Stimulated activated CD8-positive, alpha-beta memory T cell treated with anti-CD3 and anti-CD28 coated beads, Interleukin-7, amount 100 ng/mL, for 4 hours (primary cell): Measurements from ENCODE around the gene FAM3A.

Experiments
- DNase-seq, 2 donors: peaks; one replicate each; pipeline ENCODE4 v3.0.0-alpha.2; 2020; ENCODE audit warnings: low read depth in 2 of 2

Gene FAM3A

DNA sequence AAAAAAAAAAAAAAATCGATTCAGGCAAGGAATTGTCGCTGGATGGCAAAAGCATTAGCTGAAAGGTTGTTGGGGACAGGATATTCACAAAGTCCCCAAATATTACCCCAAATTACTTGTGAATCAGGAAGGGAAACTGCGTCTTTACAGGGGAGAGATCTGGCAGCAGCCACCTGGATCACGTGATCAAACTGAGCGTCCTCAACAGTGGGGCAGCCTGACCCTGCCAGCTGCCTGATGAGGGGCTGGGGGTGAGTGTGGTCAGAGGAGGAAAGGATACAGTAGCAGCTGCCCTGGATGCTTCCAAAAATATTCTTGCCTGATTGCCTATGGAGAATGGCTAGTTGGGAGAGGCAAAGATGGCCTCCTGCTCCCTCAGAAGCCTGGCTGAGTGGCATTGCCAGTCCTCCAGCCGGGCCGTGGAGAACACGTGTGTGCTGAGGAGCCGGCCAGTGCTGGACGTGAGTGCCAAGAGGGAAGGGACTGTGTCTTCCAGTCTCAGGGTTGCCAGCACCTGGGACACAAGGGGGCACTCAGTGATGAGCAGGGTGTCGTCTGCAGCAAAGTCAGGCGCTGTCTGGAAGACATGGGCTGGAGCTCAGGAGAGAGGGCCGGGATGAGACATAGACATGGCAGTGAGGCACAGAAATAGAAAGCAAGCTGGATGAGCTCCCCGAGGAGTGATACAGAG lies 34.0 kb downstream of the FAM3A start:
- no peak for DNase-seq

GRCh38 chrX:154481195-154481594 lies 34.8 kb downstream of the FAM3A start:
- no peak for DNase-seq

- peak; percentile 82 to 87 for DNase-seq
Observed at GRCh38 chrX:154478728-154479622, 37.1 kb downstream of the FAM3A start, which contains the start of gene LAGE3. LAGE3 (minus strand) TSS chrX:154479281; CDS start chrX:154478915, 366 bp downstream.

- no peak for DNase-seq
Observed at GRCh38 chrX:154477891-154478477, 38.0 kb downstream of the FAM3A start.

DNA sequence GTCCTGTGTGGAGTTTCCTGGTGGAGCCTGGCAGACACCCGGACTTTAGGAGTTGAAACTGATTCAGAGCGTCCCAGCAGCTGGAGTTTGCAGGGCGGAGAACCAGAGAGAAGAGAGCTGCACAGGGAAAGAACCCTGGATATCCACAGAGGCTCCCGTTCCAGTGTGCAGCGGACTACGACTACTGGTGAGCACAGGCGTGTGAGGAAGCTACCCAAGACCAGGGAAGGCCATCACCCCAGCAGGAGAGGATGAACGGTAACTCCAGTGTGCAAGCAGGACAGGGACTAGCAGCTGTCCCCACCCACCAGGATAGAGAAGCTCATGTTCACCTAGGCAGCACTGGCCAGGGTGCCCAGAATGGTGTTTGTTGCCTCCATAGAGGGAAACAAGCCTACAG lies 39.2 kb downstream of the FAM3A start:
- no peak for DNase-seq

- no peak for DNase-seq
Observed at GRCh38 chrX:154473683-154474082, 42.3 kb downstream of the FAM3A start.

DNA sequence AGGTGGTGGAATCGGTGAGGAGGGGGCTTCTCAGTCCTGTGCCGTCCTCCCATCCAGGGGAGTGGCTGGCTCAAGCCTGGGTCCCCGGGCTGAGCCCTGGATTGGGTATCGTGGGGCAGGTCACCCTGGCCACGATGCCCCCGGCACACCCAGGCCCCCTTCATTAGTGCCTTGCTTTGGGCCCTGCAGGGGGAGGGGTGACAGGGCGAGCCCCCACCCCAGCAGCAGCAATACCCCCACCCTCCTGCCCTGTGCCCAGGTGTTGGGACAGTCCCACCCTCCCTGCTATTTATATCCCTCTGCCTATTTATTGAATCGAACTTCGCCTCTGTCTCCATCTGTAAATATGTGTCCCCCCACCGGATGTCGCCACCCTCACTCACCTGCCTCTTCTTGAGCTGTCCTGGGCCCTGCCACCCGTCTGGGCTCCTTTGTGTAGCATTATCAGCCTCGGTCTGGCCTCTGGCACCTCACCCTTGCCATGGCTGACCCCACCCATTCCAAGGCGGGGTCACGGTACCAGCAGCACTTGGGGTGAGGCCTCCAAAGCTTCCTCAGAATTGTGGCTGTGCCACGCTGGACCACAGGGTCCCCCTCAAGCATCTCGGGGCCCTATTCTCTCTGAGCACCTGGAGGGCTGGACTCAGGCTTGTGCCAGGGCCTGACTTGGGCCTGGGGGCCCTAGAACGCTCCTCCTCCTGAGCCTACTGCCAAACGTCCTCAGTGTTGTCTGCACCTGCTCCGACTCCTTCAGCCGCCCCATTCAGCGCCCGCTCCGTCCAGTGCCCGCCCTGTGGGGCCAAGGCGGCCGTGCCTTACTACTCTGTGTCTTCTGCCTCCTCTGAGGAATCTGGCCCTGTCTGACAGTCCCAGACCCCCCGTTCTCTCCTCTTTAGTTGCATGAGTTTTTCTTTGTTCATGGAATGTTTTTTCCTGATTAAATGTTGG lies 43.1 kb downstream of the FAM3A start:
- no peak for DNase-seq

DNA sequence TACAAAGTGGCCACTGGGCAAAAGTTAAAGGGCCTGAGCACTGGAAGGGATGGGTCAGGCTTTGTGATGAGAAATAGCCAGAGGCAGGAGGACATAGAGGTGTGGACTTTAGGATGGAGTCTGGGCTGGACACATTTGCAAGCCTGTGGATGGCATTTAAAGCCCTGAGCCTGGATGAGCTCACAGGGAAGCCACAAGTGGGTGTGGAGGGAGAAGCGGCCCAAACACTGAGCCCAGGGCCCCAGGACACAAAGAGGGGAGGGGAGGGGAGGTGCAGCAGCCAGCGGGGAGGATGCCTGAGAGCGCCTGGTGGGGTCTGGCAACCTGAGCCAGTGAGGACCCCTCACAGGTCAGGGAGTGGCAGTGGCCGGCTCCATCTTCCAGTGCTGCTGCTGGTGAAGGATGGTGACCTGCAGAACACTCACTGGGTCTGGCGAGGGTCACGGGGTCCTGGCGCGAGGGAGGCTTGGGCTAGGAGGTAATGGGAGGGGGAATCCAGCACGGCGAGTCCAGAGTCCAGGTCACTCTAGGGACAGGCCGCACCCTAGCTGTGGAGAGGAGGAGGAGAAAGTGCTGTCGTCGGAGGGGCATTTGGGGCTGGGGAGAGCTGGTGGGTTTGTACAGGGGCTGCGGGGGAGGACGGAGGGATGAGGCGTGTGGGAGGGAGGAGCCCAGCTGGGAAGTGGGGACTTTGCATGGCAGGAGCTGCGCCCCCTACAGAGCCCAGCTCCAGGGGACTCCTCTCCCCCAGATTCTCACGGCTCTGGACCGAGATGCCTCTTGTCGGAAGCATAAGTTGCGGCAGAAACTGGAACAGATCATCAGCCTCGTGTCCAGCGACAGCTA lies 44.0 kb downstream of the FAM3A start:
- DNase-seq, result no peak

DNA sequence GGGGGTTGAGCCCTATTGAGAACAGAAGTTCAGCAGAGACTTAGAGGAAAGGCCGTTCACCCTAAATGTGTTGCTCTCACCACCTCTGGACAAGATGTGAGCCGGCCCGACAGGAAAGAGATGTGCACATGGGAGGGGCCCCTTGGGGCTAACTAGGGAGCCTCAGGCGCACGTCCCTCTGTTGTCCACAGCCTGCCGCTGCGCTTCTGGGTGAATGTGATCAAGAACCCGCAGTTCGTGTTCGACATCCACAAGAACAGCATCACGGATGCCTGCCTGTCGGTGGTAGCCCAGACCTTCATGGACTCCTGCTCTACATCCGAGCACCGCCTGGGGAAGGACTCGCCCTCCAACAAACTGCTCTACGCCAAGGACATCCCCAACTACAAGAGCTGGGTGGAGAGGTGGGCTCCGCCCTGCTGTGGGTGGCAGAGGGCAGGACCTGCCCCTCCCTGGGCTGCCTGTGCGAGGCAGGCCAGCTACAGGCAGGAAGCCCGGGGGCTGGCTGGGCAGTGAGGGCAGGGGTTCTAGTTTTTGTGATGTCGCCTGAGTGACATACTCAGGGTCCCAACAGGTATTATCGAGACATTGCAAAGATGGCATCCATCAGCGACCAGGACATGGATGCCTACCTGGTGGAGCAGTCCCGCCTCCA lies 45.0 kb downstream of the FAM3A start:
- DNase-seq, result no peak

GRCh38 chrX:154470434-154470833 lies 45.6 kb downstream of the FAM3A start:
- DNase-seq, result no peak

DNA sequence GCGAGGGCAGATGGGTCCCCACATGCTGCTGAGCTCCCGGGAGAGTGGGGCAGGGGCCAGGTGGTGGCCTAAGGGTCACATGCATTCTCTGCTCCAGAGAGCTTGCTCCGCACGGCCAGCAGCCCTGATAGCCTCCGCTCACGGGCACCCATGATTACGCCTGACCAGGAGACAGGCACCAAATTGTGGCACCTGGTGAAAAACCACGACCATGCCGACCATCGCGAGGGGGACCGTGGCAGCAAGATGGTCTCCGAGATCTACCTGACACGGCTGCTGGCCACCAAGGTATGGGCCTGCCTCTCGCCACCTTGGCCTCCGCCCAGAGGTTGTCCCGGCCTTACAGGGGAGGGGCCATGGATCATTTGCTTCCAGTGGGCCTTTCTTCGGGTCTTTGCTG lies 46.2 kb downstream of the FAM3A start:
- DNase-seq, result no peak

- no peak for DNase-seq
Observed at GRCh38 chrX:154469114-154469513, 46.9 kb downstream of the FAM3A start.

DNA sequence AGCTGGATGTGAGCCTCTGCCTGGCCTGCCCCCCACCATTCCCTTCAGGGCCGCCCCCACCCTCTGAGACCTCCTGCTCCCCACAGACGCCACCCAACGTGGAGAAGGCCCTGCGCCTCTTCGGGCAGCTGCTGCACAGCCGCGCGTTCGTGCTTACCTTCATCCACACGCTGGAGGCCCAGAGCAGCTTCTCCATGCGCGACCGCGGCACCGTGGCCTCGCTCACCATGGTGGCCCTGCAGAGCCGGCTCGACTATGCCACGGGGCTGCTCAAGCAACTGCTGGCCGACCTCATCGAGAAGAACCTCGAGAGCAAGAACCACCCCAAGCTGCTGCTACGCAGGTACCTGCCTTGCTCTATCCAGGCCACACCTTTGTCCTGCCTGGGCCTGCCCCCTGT lies 47.8 kb downstream of the FAM3A start:
- no peak for DNase-seq

GRCh38 chrX:154467556-154467955 lies 48.5 kb downstream of the FAM3A start:
- DNase-seq, result no peak

- DNase-seq, result no peak
Observed at GRCh38 chrX:154466907-154467306, 49.1 kb downstream of the FAM3A start.

- DNase-seq, result no peak
Observed at GRCh38 chrX:154466036-154466435, 50.0 kb downstream of the FAM3A start.

GRCh38 chrX:154465601-154466000 lies 50.4 kb downstream of the FAM3A start:
- no peak for DNase-seq

DNA sequence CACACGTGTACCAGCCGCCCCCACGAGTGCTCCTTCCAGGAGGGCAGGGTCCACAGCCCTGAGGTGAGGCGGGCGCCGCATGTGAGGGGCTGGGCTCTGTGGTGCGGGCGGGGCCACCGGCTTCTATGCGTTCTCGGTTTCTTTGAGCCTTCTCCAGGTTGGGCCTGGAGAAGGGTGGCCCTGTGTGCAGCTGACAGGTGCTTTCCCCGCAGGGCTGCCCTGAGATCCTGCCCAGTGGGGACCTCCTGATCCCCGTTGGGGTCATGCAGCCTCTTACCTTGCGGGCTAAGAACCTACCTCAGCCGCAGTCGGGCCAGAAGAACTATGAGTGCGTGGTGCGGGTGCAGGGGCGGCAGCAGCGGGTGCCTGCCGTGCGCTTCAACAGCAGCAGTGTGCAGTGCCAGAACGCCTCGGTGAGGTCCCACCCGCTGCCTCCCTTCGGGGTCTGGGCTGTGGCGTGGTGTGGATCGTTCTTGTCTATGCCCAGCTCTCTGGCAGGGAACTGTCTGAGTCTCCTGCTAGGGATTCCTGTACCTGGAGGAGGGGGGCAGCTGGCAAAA lies 51.1 kb downstream of the FAM3A start:
- no peak for DNase-seq

GRCh38 chrX:154463611-154464220 lies 52.3 kb downstream of the FAM3A start:
- DNase-seq, result no peak
